ENCODE measurements around the gene SUPT3H.

Gene SUPT3H

GRCh38 chr6:45376310-45377042 is 1.3 kb downstream of the SUPT3H start:
- peak overlapping the region; percentile 84 for H3K4me3 ChIP-seq (ENCODE audit: low read depth, low read length)
- DNase-seq (ENCODE audit: low read depth): no peak
- no peak for TF ChIP-seq CTCF (IDR thresholded peaks at IDR 0.05; ENCODE audit: insufficient read depth, low read depth, low read length, missing control alignments)

- no peak for DNase-seq (ENCODE audit: low read depth)
- TF ChIP-seq CTCF (IDR thresholded peaks at IDR 0.05; ENCODE audit: insufficient read depth, low read depth, low read length, missing control alignments): no peak
- no peak overlapping the region for H3K4me3 ChIP-seq (ENCODE audit: low read depth, low read length)
Measured at GRCh38 chr6:45375449-45375848, 2.3 kb downstream of the SUPT3H start.

GRCh38 chr6:45371924-45372573 is 5.7 kb downstream of the SUPT3H start:
- no peak for DNase-seq (ENCODE audit: low read depth)
- TF ChIP-seq CTCF (IDR thresholded peaks at IDR 0.05; ENCODE audit: insufficient read depth, low read depth, low read length, missing control alignments): no peak
- no peak overlapping the region for H3K4me3 ChIP-seq (ENCODE audit: low read depth, low read length)

GRCh38 chr6:45369870-45370269 is 7.9 kb downstream of the SUPT3H start:
- TF ChIP-seq CTCF (IDR thresholded peaks at IDR 0.05; ENCODE audit: insufficient read depth, low read depth, low read length, missing control alignments): no peak
- DNase-seq (ENCODE audit: low read depth): no peak
- no peak overlapping the region for H3K4me3 ChIP-seq (ENCODE audit: low read depth, low read length)

- DNase-seq (ENCODE audit: low read depth): no peak
Measured at GRCh38 chr6:45367999-45368398, 9.7 kb downstream of the SUPT3H start.

GRCh38 chr6:45366534-45366933 is 11.2 kb downstream of the SUPT3H start:
- DNase-seq (ENCODE audit: low read depth): no peak
- H3K4me3 ChIP-seq (ENCODE audit: low read depth, low read length): no peak overlapping the region
- TF ChIP-seq CTCF (IDR thresholded peaks at IDR 0.05; ENCODE audit: insufficient read depth, low read depth, low read length, missing control alignments): no peak

More at GRCh38 chr6:45367999-45368398, 9.7 kb downstream of the SUPT3H start:
- no peak for TF ChIP-seq CTCF (IDR thresholded peaks at IDR 0.05; ENCODE audit: insufficient read depth, low read depth, low read length, missing control alignments)
- H3K4me3 ChIP-seq (ENCODE audit: low read depth, low read length): no peak overlapping the region
